Measurements from ENCODE around the gene C10orf62. TPM values are rescaled to one million over a fixed set of nuclear protein-coding genes. Genes with fewer than 3 reads are reported as not detected.
A peak's percentile ranks its signal among the peaks of the same experiment; 100 is the strongest.

C10orf62 gene
- total and polyA plus RNA-seq, 2 of the 8 experiments (the other 6 are each of a cell fraction or from before 2014, with no cell fraction given): 0.05 TPM; not detected in 1

DNA sequence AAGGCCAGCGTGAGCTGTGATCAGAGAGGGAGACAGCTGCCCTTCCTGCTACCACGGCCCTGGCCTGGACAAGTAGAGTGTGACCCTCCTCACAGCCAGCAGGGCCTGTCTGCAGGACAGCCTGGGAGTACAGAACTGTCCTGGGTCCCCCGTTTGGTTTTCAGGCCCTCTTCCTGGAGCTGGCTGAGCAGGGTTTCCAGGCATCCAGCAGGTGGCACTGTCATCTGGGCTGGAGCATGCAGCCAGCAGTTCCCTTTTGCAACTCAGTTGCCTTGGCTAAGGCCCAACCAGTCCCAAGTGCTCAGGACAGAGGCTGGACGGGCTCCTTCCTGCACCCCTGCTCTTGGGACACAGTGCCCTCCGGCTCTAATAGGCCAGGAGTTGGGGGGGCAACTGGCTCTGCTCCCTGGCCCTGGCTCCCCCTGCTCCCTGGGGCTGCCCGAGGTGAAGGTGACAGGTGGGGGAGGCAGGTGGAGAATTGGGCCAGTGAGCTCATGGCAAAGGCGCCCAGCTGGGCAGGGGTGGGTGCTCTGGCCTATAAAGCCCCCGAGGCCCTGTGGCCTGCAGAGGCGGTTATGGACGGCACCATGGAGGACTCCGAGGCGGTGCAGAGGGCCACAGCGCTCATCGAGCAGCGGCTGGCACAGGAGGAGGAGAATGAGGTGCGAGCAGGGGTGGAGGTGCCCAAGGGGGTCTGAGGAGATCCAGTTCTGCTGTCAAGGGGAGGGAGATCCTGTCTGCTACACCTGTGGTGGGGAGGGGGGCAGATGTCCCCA is 17.1 kb upstream of the C10orf62 start, which contains the start of gene ANKRD2 (continued):
- TF ChIP-seq POU5F1 (IDR thresholded peaks at IDR 0.05; ENCODE audit: low read depth, low read length) (no peak), RAD21 (IDR thresholded peaks at IDR 0.05 in 1 of 2, conservative IDR thresholded peaks at IDR 0.05 in 1 of 2; ENCODE audit: low read depth in 2 of 2, low read length in 2 of 2) (peak; percentile 82 to 89)
